NB4 (cell line): ENCODE results near the gene DPH6.

Experiments
- CTCF ChIP-seq: IDR thresholded peaks from one replicate; pipeline ENCODE4 v1.5.1; 2012; ENCODE audit warnings: low read depth, low read length
- MYC ChIP-seq: IDR thresholded peaks from 2 replicates; pipeline ENCODE4 v1.6.1; 2011; ENCODE audit warnings: low read depth, low read length
- POLR2A ChIP-seq: IDR thresholded peaks from 2 replicates; pipeline ENCODE4 v1.6.1; 2011; ENCODE audit warnings: mild to moderate bottlenecking; ENCODE audit not compliant: insufficient read length; ENCODE audit errors: extremely low read depth
- TF ChIP-seq, protein P1 (sequence below): IDR thresholded peaks from 2 replicates; pipeline ENCODE4 v1.6.1; 2011; ENCODE audit warnings: low read depth, low read length

- TF ChIP-seq CTCF (no peak), MYC (no peak), POLR2A (no peak)
- TF ChIP-seq, protein P1, sequence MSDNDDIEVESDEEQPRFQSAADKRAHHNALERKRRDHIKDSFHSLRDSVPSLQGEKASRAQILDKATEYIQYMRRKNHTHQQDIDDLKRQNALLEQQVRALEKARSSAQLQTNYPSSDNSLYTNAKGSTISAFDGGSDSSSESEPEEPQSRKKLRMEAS: no peak
Measured at GRCh38 chr15:35466476-35466875, 79.5 kb downstream of the DPH6 start.
